ENCODE data around the gene POLG2. TPM values are rescaled to one million over a fixed set of nuclear protein-coding genes. Genes with fewer than 3 reads are reported as not detected.
A peak's percentile ranks its signal among the peaks of the same experiment; 100 is the strongest.

Gene POLG2
- total and polyA plus RNA-seq, 9 of the 15 experiments (the other 6 are each of a cell fraction or from before 2014, with no cell fraction given) = 13.4 to 44.8 (median 37.0) TPM

DNA sequence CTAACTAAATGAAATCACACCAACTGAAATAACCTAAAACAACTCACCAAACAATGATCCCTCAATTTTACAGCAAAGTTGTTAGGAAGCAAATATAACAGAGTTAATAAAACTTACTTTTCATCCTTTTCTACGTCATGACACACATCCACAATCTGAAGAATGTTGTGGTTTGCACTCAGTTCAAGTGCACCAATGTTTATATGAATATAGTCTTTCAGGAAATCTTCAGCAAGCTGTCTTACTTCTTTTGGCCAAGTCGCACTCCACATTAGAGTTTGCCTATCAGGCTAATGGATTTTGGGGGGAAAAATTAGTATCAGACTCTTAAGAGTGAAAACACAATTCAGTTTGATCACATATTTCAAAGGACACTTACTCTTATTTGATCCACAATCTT, 6.0 kb upstream of the POLG2 start:
- no peak for DNase-seq (ENCODE audit: extremely low read depth in 1 of 4, low spot score in 3 of 4)
- no TSS peak for BruUV-seq (replicated peaks)
- intact Hi-C loops (cut with micrococcal nuclease) (loop anchor here (10.0 kb wide), 1 partner anchor 232 kb away; no protein-coding TSS in a partner anchor), in situ Hi-C loops (cut with MboI) (no loop called here)
- 100% methylated on average over 2 of the region's 2 CpGs for WGBS (ENCODE audit: insufficient coverage, low coverage, missing lambda C conversion rate)
- H3K9ac ChIP-seq (ENCODE audit: insufficient read depth in 1 of 2, low read depth in 2 of 2, low read length in 2 of 2) = no peak overlapping the region
- no peak overlapping the region for H2AFZ ChIP-seq (ENCODE audit: low read depth, low read length)
- H3K27ac ChIP-seq (ENCODE audit: extremely low read depth, low read depth, low read length) = no peak overlapping the region
- no peaks in the 10 kb centered on the region for H3K9me1 ChIP-seq (ENCODE audit: control insufficient read depth, insufficient read depth, low read length)
- H3K79me2 ChIP-seq (ENCODE audit: control insufficient read depth, insufficient read depth, low read length) = peaks cover 75% of the 10 kb centered on the region
- H3K4me3 ChIP-seq = no peak overlapping the region
- H3K4me2 ChIP-seq (ENCODE audit: insufficient read depth, low read length) = no peak overlapping the region
- no peaks in the 10 kb centered on the region for H3K9me3 ChIP-seq (replicated peaks; ENCODE audit: control insufficient read depth, insufficient read depth, low read depth, low read length)
- no peak for FAIRE-seq
- no peaks in the 10 kb centered on the region for H3K27me3 ChIP-seq (ENCODE audit: control insufficient read depth in 2 of 2, insufficient read depth in 2 of 2, low read length in 2 of 2)
- ChIA-PET CTCF (ENCODE audit: low intra/inter-chr PET ratio) (no interaction called here), POLR2A (interaction anchor here (0.7 to 6.8 kb wide), 14 partner anchors 6 to 206 kb away, joined by 3 to 114 read pairs (median 4); partner anchors contain the start of gene POLG2)
- H3K4me1 ChIP-seq (replicated peaks in 1 of 2; ENCODE audit: control insufficient read depth in 2 of 2, insufficient read depth in 2 of 2, low read length in 2 of 2) = peaks cover 9 to 13% of the 10 kb centered on the region in 2 experiments; a peak in 3 of 5 replicates
- H3K36me3 ChIP-seq (ENCODE audit: control insufficient read depth, insufficient read depth, low read length) = peaks cover 78% of the 10 kb centered on the region
- no peak for ATAC-seq
- peaks cover 27% of the 10 kb centered on the region for H4K20me1 ChIP-seq (replicated peaks; ENCODE audit: control insufficient read depth, insufficient read depth, low read length)
- TF ChIP-seq MBD2 (IDR thresholded peaks at IDR 0.05; ENCODE audit: borderline replicate concordance, low read depth) = no peak
- peak; percentile 15 for TF ChIP-seq RBM22 (IDR thresholded peaks at IDR 0.05; ENCODE audit: low read depth, low read length, poor library complexity, severe bottlenecking)
- TF ChIP-seq XRCC5 (IDR thresholded peaks at IDR 0.05; ENCODE audit: low read depth, low read length) = no peak
- no peak for TF ChIP-seq MAX (CRISPR knock-in tag; IDR thresholded peaks at IDR 0.05)
- no peak for TF ChIP-seq MTA3 (IDR thresholded peaks at IDR 0.05; ENCODE audit: borderline replicate concordance)
- peak; percentile 22; the same call in 1 of the 2 replicates for TF ChIP-seq POLR2G (IDR thresholded peaks at IDR 0.05; ENCODE audit: low read depth, low read length)
- no peak for TF ChIP-seq RBM17 (IDR thresholded peaks at IDR 0.05; ENCODE audit: borderline replicate concordance, low read depth, low read length)
- no peak for TF ChIP-seq TEAD2 (tag; IDR thresholded peaks at IDR 0.05)
- no peak for TF ChIP-seq TEAD1 (CRISPR knock-in tag; IDR thresholded peaks at IDR 0.05)
- TF ChIP-seq FIP1L1 (IDR thresholded peaks at IDR 0.05; ENCODE audit: low read depth, low read length, poor library complexity, severe bottlenecking) = peak; percentile 13
- no peak for TF ChIP-seq HES1 (IDR thresholded peaks at IDR 0.05; ENCODE audit: low read depth)
- TF ChIP-seq ZNF589 (CRISPR knock-in tag; IDR thresholded peaks at IDR 0.05; ENCODE audit: low read depth) = no peak
- no peak for TF ChIP-seq CAMTA2 (CRISPR knock-in tag; conservative IDR thresholded peaks at IDR 0.05)
- TF ChIP-seq ZFP1 (CRISPR knock-in tag; IDR thresholded peaks at IDR 0.05) = no peak
- TF ChIP-seq, protein P1, sequence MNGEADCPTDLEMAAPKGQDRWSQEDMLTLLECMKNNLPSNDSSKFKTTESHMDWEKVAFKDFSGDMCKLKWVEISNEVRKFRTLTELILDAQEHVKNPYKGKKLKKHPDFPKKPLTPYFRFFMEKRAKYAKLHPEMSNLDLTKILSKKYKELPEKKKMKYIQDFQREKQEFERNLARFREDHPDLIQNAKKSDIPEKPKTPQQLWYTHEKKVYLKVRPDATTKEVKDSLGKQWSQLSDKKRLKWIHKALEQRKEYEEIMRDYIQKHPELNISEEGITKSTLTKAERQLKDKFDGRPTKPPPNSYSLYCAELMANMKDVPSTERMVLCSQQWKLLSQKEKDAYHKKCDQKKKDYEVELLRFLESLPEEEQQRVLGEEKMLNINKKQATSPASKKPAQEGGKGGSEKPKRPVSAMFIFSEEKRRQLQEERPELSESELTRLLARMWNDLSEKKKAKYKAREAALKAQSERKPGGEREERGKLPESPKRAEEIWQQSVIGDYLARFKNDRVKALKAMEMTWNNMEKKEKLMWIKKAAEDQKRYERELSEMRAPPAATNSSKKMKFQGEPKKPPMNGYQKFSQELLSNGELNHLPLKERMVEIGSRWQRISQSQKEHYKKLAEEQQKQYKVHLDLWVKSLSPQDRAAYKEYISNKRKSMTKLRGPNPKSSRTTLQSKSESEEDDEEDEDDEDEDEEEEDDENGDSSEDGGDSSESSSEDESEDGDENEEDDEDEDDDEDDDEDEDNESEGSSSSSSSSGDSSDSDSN (IDR thresholded peaks at IDR 0.05; ENCODE audit: borderline replicate concordance in 1 of 2, low read depth in 2 of 2, low read length in 2 of 2) = no peak
- no peak for TF ChIP-seq ZSCAN29 (IDR thresholded peaks at IDR 0.05)
- no peak for TF ChIP-seq NEUROD1 (IDR thresholded peaks at IDR 0.05; ENCODE audit: borderline replicate concordance, low read depth, low read length, partially characterized antibody)
- TF ChIP-seq, protein P2, sequence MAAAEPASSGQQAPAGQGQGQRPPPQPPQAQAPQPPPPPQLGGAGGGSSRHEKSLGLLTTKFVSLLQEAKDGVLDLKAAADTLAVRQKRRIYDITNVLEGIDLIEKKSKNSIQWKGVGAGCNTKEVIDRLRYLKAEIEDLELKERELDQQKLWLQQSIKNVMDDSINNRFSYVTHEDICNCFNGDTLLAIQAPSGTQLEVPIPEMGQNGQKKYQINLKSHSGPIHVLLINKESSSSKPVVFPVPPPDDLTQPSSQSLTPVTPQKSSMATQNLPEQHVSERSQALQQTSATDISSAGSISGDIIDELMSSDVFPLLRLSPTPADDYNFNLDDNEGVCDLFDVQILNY (CRISPR knock-in tag; IDR thresholded peaks at IDR 0.05) = 0 out of 2 replicates have a peak, but pooled peaks have one; percentile 50
- peak; percentile 54 for TF ChIP-seq RBFOX2 (IDR thresholded peaks at IDR 0.05; ENCODE audit: low read depth, low read length)
- TF ChIP-seq ZNF354B (CRISPR knock-in tag; IDR thresholded peaks at IDR 0.05) = no peak
- no peak for TF ChIP-seq NFATC3 (IDR thresholded peaks at IDR 0.05)
